NCI-H2107 treated with DMSO at 0.1 percent for 48 hours (cell line): ENCODE measurements around the gene CD151.

ENCODE experiments used
- DNase-seq: peaks from one replicate; lab custom pipeline; 2025; ENCODE audit not compliant: unreplicated experiment; lab: John Stamatoyannopoulos, UW

The CD151 gene

GRCh38 chr11:796565-797295 lies 36.0 kb upstream of the CD151 start:
- DNase-seq = no peak

GRCh38 chr11:797296-798092 lies 35.3 kb upstream of the CD151 start:
- DNase-seq = peak; percentile 57

- DNase-seq = peak; percentile 22
Observed at GRCh38 chr11:798093-798713, 34.5 kb upstream of the CD151 start, which contains the start of gene SLC25A22. TSS of gene SLC25A22 (minus strand) at chr11:798281. CDS start at chr11:795006, 3,275 bp downstream.

GRCh38 chr11:799641-800316 lies 33.0 kb upstream of the CD151 start:
- DNase-seq = no peak

GRCh38 chr11:800473-800872 lies 32.3 kb upstream of the CD151 start:
- no peak for DNase-seq

GRCh38 chr11:801097-801780 lies 31.5 kb upstream of the CD151 start:
- no peak for DNase-seq

- no peak for DNase-seq
Observed at GRCh38 chr11:802018-802617, 30.6 kb upstream of the CD151 start.

- no peak for DNase-seq
Observed at GRCh38 chr11:802693-803466, 29.9 kb upstream of the CD151 start.

GRCh38 chr11:803467-803742 lies 29.3 kb upstream of the CD151 start:
- DNase-seq = no peak

GRCh38 chr11:803770-804598 lies 28.8 kb upstream of the CD151 start:
- DNase-seq = peak; percentile 21

GRCh38 chr11:804599-804964 lies 28.2 kb upstream of the CD151 start:
- no peak for DNase-seq

- no peak for DNase-seq
Observed at GRCh38 chr11:808427-809286, 24.1 kb upstream of the CD151 start.

- peak; percentile 85 for DNase-seq
Observed at GRCh38 chr11:809287-810039, 23.3 kb upstream of the CD151 start, which contains the start of gene RPLP2. TSS of gene RPLP2 (plus strand) at chr11:809967. CDS start at chr11:810235, 268 bp downstream.

GRCh38 chr11:810040-810567 lies 22.6 kb upstream of the CD151 start:
- no peak for DNase-seq

- no peak for DNase-seq
Observed at GRCh38 chr11:811446-812245, 21.1 kb upstream of the CD151 start.

- DNase-seq = no peak
Observed at GRCh38 chr11:812390-812789, 20.4 kb upstream of the CD151 start.
